Measurements from ENCODE around the gene LRRC46.

GRCh38 chr17:47820033-47820789, 11.3 kb upstream of the LRRC46 start:
- TF ChIP-seq EZH2phosphoT487 (IDR thresholded peaks at IDR 0.05; ENCODE audit: insufficient read depth, low read depth) (no peak), EZH2 (IDR thresholded peaks at IDR 0.05; ENCODE audit: insufficient read depth, poor library complexity, severe bottlenecking) (no peak)
